ENCODE data around the gene METAP2. TPM values are rescaled to one million over a fixed set of nuclear protein-coding genes. Genes with fewer than 3 reads are reported as not detected.
"Not testable (repeated sequence)": the region's sequence is repeated elsewhere in the genome, so short reads cannot be mapped to it uniquely, and the experiment has no call there.

The METAP2 gene
- total RNA-seq, 1 donor = 92.1 TPM

DNA sequence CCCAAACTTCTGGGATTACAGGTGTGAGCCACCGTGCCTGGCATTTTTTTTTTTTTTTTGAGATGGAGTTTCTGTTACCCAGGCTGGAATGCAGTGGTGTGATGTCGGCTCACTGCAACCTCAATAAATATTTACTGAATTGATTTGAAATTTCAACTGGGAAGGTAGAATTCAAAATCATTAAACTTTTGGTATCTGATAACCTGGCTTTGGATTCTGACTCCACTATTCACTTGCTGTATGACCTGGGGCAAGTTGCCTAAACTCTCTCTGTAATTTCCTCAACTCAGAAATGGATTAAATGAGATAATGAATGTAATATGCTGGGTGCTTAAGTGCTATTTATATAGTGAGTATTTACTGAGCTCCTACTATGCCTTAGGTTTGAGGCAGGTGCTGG, 8.7 kb upstream of the METAP2 start:
- DNase-seq (ENCODE audit: low read depth) = no peak
- TF ChIP-seq, protein P1, sequence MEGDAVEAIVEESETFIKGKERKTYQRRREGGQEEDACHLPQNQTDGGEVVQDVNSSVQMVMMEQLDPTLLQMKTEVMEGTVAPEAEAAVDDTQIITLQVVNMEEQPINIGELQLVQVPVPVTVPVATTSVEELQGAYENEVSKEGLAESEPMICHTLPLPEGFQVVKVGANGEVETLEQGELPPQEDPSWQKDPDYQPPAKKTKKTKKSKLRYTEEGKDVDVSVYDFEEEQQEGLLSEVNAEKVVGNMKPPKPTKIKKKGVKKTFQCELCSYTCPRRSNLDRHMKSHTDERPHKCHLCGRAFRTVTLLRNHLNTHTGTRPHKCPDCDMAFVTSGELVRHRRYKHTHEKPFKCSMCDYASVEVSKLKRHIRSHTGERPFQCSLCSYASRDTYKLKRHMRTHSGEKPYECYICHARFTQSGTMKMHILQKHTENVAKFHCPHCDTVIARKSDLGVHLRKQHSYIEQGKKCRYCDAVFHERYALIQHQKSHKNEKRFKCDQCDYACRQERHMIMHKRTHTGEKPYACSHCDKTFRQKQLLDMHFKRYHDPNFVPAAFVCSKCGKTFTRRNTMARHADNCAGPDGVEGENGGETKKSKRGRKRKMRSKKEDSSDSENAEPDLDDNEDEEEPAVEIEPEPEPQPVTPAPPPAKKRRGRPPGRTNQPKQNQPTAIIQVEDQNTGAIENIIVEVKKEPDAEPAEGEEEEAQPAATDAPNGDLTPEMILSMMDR (IDR thresholded peaks at IDR 0.05; ENCODE audit: insufficient read depth, low read length) = no peak
- no peak overlapping the region for H3K4me3 ChIP-seq (ENCODE audit: low read depth, low read length)

DNA sequence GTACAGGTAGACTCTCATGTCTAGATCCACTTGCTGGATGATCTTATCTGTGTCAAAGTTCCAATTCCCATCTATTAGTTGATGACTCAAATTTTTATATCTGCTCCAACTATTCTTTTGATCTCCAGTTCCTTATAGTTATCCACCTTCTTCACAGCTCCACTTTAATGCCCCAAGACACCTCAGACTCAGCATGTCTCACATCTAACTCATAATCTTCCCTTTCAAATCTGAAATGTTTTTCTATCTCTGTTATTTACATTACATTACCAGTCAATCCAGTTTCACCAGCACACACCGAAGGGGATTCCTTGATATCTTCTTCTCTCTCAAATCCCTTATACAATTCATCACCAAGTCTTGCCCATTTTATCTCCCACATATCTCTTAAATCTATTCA, 3.7 kb upstream of the METAP2 start:
- no peak overlapping the region for H3K4me3 ChIP-seq (ENCODE audit: low read depth, low read length)
- no peak for DNase-seq (ENCODE audit: low read depth)
- TF ChIP-seq, protein P1 (IDR thresholded peaks at IDR 0.05; ENCODE audit: insufficient read depth, low read length) = no peak

DNA sequence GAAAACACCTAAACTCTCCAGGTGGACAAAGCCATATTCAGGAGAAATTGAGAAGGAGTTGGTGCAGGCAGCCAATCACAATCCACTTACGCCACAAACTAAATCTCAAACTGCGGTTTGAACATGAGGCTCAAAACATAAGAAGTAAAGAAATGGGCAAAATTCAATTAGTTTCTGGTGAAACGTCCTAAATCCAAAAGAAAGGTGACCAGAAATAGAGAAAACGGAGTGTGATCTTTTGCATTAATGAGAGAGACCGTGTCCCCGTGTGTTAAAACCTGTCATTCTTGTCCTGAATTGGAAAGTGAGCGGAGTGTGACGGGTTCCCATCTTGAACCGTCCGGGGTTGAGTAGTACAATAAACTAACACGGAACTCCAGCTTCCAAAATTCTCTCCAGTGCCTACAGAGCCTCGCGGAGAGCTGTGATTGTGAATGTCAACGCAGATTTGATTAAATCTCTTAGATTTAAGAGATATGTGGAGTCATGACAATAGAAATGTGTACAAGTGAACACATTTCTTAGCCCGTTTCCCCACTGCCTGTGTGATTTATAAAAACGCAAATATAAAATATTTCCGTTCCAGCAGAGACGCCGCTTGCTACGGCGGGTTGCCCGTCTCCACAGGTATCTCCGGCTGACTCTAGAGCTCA, 595 bp upstream of the METAP2 start:
- peak overlapping the region; percentile 94 for H3K4me3 ChIP-seq (ENCODE audit: low read depth, low read length)
- TF ChIP-seq, protein P1 (IDR thresholded peaks at IDR 0.05; ENCODE audit: insufficient read depth, low read length) = no peak
- DNase-seq (ENCODE audit: low read depth) = peak; percentile 63

DNA sequence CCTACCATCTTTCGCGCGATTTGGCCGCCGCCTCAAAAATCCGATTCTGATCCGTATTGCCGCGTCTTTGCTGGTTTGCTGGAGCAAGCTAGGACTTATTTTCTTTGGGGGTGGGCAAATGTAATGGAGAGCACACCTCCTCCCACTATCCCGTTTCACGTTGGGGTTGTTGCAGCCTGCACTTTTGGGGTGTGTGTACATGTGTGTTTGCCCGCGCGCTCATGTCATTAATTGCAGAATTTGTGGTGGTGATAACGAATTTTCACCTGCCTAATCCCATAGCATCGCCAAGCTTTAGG, 657 bp downstream of the METAP2 start:
- peak overlapping the region; percentile 94 for H3K4me3 ChIP-seq (ENCODE audit: low read depth, low read length)
- TF ChIP-seq, protein P1 (IDR thresholded peaks at IDR 0.05; ENCODE audit: insufficient read depth, low read length) = no peak
- DNase-seq (ENCODE audit: low read depth) = no peak

DNA sequence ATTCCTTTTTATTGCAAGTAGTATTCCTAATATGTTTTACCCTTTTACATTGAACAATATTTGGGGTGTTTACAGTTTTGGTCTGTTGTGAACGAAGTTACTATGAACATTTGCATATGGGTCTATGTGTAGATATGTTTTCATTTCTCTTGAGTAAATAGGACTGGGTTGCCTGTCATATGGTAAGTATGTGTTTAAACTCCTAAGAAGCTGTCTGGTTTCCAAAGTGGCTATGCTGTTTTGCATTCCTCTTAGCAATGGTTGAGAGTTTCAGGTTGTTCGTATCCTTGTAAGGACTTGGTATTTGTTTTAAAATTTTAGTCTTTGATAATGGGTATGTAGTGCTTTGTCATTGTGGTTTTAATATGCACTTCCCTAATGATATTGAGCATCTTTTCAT, 6.3 kb downstream of the METAP2 start:
- no peak for DNase-seq (ENCODE audit: low read depth)
- TF ChIP-seq, protein P1 (IDR thresholded peaks at IDR 0.05; ENCODE audit: insufficient read depth, low read length) = no peak
- H3K4me3 ChIP-seq (ENCODE audit: low read depth, low read length) = no peak overlapping the region

DNA sequence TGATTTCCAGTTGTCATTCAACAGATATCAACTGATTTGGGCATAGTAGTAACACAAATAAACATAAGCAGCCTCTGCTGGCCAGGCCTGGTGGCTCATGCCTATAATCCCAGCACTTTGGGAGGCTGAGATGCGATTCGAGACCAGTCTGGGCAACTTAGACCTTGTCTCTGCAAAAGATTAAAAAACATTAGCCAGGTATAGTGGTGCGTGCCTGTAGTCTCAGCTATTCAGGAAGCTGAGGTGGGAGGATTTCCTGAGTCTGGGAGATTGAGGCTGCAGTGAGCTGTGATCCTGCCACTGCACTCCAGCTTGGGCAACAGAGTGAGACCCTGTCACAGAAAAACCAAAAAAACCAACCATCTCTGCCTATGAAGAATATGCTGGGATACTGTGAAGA, 7.1 kb downstream of the METAP2 start:
- TF ChIP-seq, protein P1 (IDR thresholded peaks at IDR 0.05; ENCODE audit: insufficient read depth, low read length) = peak; percentile 7
- H3K4me3 ChIP-seq (ENCODE audit: low read depth, low read length) = no peak overlapping the region
- no peak for DNase-seq (ENCODE audit: low read depth)

DNA sequence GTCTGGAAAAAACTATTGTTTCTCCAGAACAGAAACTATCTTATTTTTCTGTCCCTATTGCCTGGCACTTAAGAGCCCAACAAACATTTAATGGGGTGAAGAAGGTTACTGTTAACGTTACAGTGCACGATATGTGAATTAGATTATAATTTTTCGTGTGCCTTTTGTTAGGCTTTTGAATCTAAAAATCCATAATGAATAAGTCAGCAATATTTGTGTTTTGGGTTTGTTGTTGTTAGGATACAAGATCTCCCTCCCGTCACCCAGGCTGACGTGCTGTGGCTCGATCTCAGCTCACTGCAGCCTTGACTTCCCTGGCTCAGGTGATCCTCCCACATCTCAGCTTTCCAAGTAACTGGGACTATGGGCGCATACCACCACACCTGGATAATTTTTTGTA, 7.9 kb downstream of the METAP2 start:
- no peak overlapping the region for H3K4me3 ChIP-seq (ENCODE audit: low read depth, low read length)
- DNase-seq (ENCODE audit: low read depth) = no peak

DNA sequence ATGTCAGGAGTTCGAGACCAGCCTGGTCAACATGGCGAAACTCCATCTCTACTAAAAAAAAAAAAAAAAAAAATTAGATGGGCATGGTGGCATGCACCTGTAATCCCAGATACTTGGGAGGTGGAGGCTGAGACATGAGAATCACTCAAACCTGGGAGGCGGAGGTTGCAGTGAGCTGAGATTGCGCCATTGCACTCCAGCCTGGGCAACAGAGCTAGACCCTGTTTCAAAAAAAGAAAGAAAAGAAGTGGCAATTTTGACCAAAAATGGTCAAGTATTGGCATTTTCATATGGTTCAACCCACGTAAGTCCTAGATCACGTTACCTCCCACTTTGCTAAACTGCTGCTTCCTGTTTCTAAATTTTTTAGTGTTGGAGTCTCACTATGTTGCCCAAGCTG, 8.6 kb downstream of the METAP2 start:
- H3K4me3 ChIP-seq (ENCODE audit: low read depth, low read length); DNase-seq (ENCODE audit: low read depth): not testable (repeated sequence)

More for the DNA sequence above, 7.9 kb downstream of the METAP2 start:
- TF ChIP-seq, protein P1 (IDR thresholded peaks at IDR 0.05; ENCODE audit: insufficient read depth, low read length) = no peak
